Loucy (cell line): Measurements from ENCODE around the gene CNTNAP2.

Experiments used
- CTCF ChIP-seq: fragments of 200-600 bp; sonication (generic); conservative IDR thresholded peaks from 2 replicates; pipeline ENCODE4 v1.5.1; 2014; ENCODE audit warnings: mild to moderate bottlenecking, antibody characterized with exemption, low read length
- EZH2phosphoT487 ChIP-seq: fragments of 200-600 bp; IDR thresholded peaks from 2 replicates; pipeline ENCODE4 v1.6.1; 2018; ENCODE audit warnings: antibody characterized with exemption, mild to moderate bottlenecking, moderate library complexity, borderline replicate concordance

GRCh38 chr7:147069771-147070170, 953.2 kb downstream of the CNTNAP2 start:
- TF ChIP-seq CTCF (no peak), EZH2phosphoT487 (no peak)
